ENCODE results near the gene BTD. TPM values are rescaled to one million over a fixed set of nuclear protein-coding genes. Genes with fewer than 3 reads are reported as not detected.

BTD gene
- total and polyA plus RNA-seq, 2 donors (not counting 1 experiment from before 2014, with no cell fraction given): 24.4 to 24.9 TPM

DNA sequence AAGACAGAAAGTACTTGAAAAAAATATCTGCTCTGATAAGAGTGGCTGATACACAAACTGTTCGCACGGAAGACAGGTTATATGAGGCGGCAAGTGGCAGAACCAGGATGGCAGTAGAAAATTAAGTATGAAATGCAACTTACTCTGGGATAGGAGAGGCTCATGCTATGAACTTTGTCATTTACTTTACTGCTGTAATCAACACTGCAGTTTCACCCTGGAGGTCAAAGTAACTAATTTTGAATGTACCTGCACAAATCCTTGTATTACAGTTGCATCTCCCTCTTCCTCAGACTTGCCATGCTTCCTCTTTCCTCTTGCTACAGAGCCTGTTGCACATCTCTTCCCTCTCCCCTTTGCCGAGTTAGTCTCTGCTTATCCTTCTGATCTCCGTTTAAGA, 39.0 kb upstream of the BTD start:
- Histone ChIP-seq H3K36me3 (ENCODE audit: control insufficient read depth, insufficient read depth, low read length) (no peaks in the 10 kb centered on the region), H4K20me1 (ENCODE audit: control insufficient read depth, extremely low read depth, insufficient read depth, low read length) (no peaks in the 10 kb centered on the region), H3K9ac (ENCODE audit: insufficient read depth, low read length) (no peak overlapping the region), H3K4me3 (replicated peaks in 1 of 4; ENCODE audit: control extremely low read depth in 1 of 4, insufficient read depth in 1 of 4, low read depth in 3 of 4, low read length in 4 of 4) (no peak overlapping the region), H3K4me2 (ENCODE audit: extremely low read depth, insufficient read depth, low read length) (no peak overlapping the region), H2AFZ (ENCODE audit: low read length) (no peak overlapping the region), H3K9me3 (ENCODE audit: control insufficient read depth, insufficient read depth, low read depth, low read length) (no peaks in the 10 kb centered on the region), H3K27ac (ENCODE audit: insufficient read depth, low read length) (no peak overlapping the region), H3K4me1 (ENCODE audit: control insufficient read depth, extremely low read depth, insufficient read depth, low read length) (no peaks in the 10 kb centered on the region), H3K79me2 (ENCODE audit: control insufficient read depth, insufficient read depth, low read length) (no peaks in the 10 kb centered on the region), H3K27me3 (ENCODE audit: control insufficient read depth, insufficient read depth, low read length) (no peaks in the 10 kb centered on the region)
- no peak for TF ChIP-seq EZH2 (IDR thresholded peaks at IDR 0.05; ENCODE audit: low read length, missing control alignments)
- TF ChIP-seq, protein P1, sequence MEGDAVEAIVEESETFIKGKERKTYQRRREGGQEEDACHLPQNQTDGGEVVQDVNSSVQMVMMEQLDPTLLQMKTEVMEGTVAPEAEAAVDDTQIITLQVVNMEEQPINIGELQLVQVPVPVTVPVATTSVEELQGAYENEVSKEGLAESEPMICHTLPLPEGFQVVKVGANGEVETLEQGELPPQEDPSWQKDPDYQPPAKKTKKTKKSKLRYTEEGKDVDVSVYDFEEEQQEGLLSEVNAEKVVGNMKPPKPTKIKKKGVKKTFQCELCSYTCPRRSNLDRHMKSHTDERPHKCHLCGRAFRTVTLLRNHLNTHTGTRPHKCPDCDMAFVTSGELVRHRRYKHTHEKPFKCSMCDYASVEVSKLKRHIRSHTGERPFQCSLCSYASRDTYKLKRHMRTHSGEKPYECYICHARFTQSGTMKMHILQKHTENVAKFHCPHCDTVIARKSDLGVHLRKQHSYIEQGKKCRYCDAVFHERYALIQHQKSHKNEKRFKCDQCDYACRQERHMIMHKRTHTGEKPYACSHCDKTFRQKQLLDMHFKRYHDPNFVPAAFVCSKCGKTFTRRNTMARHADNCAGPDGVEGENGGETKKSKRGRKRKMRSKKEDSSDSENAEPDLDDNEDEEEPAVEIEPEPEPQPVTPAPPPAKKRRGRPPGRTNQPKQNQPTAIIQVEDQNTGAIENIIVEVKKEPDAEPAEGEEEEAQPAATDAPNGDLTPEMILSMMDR (conservative IDR thresholded peaks at IDR 0.05 in 1 of 2, IDR thresholded peaks at IDR 0.05 in 1 of 2; ENCODE audit: low read depth in 1 of 2, low read length in 2 of 2): no peak
- DNase-seq (ENCODE audit: low read depth in 2 of 2): no peak

GRCh38 chr3:15563190-15563589, 38.4 kb upstream of the BTD start:
- H3K79me2 ChIP-seq (ENCODE audit: control insufficient read depth, insufficient read depth, low read length): no peaks in the 10 kb centered on the region
- H3K4me2 ChIP-seq (ENCODE audit: extremely low read depth, insufficient read depth, low read length): no peak overlapping the region
- no peak overlapping the region for H3K4me3 ChIP-seq (replicated peaks in 1 of 4; ENCODE audit: control extremely low read depth in 1 of 4, insufficient read depth in 1 of 4, low read depth in 3 of 4, low read length in 4 of 4)
- no peak overlapping the region for H2AFZ ChIP-seq (ENCODE audit: low read length)
- H3K27me3 ChIP-seq (ENCODE audit: control insufficient read depth, insufficient read depth, low read length): no peaks in the 10 kb centered on the region
- no peaks in the 10 kb centered on the region for H3K36me3 ChIP-seq (ENCODE audit: control insufficient read depth, insufficient read depth, low read length)
- H3K9ac ChIP-seq (ENCODE audit: insufficient read depth, low read length): no peak overlapping the region
- H3K27ac ChIP-seq (ENCODE audit: insufficient read depth, low read length): no peak overlapping the region
- no peaks in the 10 kb centered on the region for H3K9me3 ChIP-seq (ENCODE audit: control insufficient read depth, insufficient read depth, low read depth, low read length)
- TF ChIP-seq, protein P1 (conservative IDR thresholded peaks at IDR 0.05 in 1 of 2, IDR thresholded peaks at IDR 0.05 in 1 of 2; ENCODE audit: low read depth in 1 of 2, low read length in 2 of 2): no peak
- TF ChIP-seq EZH2 (IDR thresholded peaks at IDR 0.05; ENCODE audit: low read length, missing control alignments): no peak
- no peaks in the 10 kb centered on the region for H3K4me1 ChIP-seq (ENCODE audit: control insufficient read depth, extremely low read depth, insufficient read depth, low read length)
- no peak for DNase-seq (ENCODE audit: low read depth in 2 of 2)
- no peaks in the 10 kb centered on the region for H4K20me1 ChIP-seq (ENCODE audit: control insufficient read depth, extremely low read depth, insufficient read depth, low read length)

GRCh38 chr3:15572138-15572537, 29.4 kb upstream of the BTD start:
- Histone ChIP-seq H3K4me3 (replicated peaks in 1 of 4; ENCODE audit: control extremely low read depth in 1 of 4, insufficient read depth in 1 of 4, low read depth in 3 of 4, low read length in 4 of 4) (no peak overlapping the region), H3K9ac (ENCODE audit: insufficient read depth, low read length) (no peak overlapping the region), H3K36me3 (ENCODE audit: control insufficient read depth, insufficient read depth, low read length) (no peaks in the 10 kb centered on the region), H3K9me3 (ENCODE audit: control insufficient read depth, insufficient read depth, low read depth, low read length) (no peaks in the 10 kb centered on the region), H3K79me2 (ENCODE audit: control insufficient read depth, insufficient read depth, low read length) (no peaks in the 10 kb centered on the region), H3K4me1 (ENCODE audit: control insufficient read depth, extremely low read depth, insufficient read depth, low read length) (no peaks in the 10 kb centered on the region), H3K4me2 (ENCODE audit: extremely low read depth, insufficient read depth, low read length) (no peak overlapping the region), H3K27me3 (ENCODE audit: control insufficient read depth, insufficient read depth, low read length) (no peaks in the 10 kb centered on the region), H4K20me1 (ENCODE audit: control insufficient read depth, extremely low read depth, insufficient read depth, low read length) (no peaks in the 10 kb centered on the region), H2AFZ (ENCODE audit: low read length) (no peak overlapping the region), H3K27ac (ENCODE audit: insufficient read depth, low read length) (no peak overlapping the region)
- TF ChIP-seq, protein P1 (conservative IDR thresholded peaks at IDR 0.05 in 1 of 2, IDR thresholded peaks at IDR 0.05 in 1 of 2; ENCODE audit: low read depth in 1 of 2, low read length in 2 of 2): no peak
- no peak for TF ChIP-seq EZH2 (IDR thresholded peaks at IDR 0.05; ENCODE audit: low read length, missing control alignments)
- DNase-seq (ENCODE audit: low read depth in 2 of 2): no peak
